ENCODE measurements around the gene ANKRD36B. TPM values are rescaled to one million over a fixed set of nuclear protein-coding genes. Genes with fewer than 3 reads are reported as not detected.
A peak's percentile ranks its signal among the peaks of the same experiment; 100 is the strongest.
"Not testable (repeated sequence)": the region's sequence is repeated elsewhere in the genome, so short reads cannot be mapped to it uniquely, and the experiment has no call there.

The ANKRD36B gene
- 20.3 and 40.2 TPM in 2 replicates for total RNA-seq

- DNase-seq (ENCODE audit: low read depth) = peak; percentile 60
- peak within 1 kb of the TSS; percentile 69 for H3K4me3 ChIP-seq (ENCODE audit: low read depth, low read length)
Observed at GRCh38 chr2:97589598-97590510, at the start of gene ANKRD36B. ANKRD36B (minus strand) TSS chr2:97589877; CDS start chr2:97589685, 192 bp downstream.

GRCh38 chr2:97626049-97626430 lies 36.4 kb upstream of the ANKRD36B start:
- not testable (repeated sequence) for H3K4me3 ChIP-seq (ENCODE audit: low read depth, low read length); DNase-seq (ENCODE audit: low read depth)

- DNase-seq (ENCODE audit: low read depth); H3K4me3 ChIP-seq (ENCODE audit: low read depth, low read length): not testable (repeated sequence)
Observed at GRCh38 chr2:97625354-97626048, 35.8 kb upstream of the ANKRD36B start.

- not testable (repeated sequence) for DNase-seq (ENCODE audit: low read depth); H3K4me3 ChIP-seq (ENCODE audit: low read depth, low read length)
Observed at GRCh38 chr2:97622976-97623375, 33.3 kb upstream of the ANKRD36B start.

GRCh38 chr2:97620492-97620891 lies 30.8 kb upstream of the ANKRD36B start:
- H3K4me3 ChIP-seq (ENCODE audit: low read depth, low read length); DNase-seq (ENCODE audit: low read depth): not testable (repeated sequence)

DNA sequence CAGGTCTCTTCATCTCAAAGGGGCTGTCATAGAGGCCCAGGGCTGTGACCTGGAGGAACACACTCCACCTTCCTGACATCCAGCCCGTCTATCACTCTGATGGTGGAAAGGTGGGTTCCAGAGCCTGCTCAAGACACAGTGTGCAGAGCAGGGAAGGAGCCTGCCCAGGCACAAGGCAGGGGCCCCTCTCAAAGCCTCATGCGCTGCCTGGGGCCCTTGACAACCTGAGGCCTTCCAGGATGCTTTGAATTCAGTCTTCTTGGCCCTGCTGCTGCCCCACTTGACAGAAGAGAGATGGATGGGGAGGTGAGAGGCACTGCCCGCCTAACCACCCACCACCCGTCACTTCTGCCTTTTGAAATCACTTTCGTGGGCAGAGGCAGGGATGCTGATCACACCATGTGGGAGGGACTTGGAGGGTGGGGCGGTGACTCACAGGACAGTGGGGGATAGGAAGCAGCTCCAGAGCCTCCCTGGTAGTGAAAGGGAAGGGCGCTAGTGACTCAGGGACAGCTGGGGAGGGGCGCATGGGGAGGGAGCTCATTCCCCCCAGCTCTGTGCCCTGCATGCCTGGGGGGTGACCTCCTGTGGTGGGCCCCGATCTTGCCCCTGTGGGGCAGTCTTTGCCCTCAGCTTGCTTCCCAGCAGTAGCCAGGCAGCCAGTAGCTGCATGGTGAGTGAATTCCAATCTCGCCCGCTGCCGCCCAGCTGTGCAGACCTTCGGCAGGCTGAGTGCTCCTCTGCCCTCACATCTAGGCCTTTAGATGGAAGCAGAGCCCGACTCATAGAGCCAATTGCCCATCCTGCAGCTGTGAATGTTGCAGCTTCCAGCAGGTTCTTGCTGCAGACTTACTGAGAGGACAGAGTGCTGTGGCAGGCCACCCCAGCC lies 29.5 kb upstream of the ANKRD36B start:
- DNase-seq (ENCODE audit: low read depth); H3K4me3 ChIP-seq (ENCODE audit: low read depth, low read length): not testable (repeated sequence)

GRCh38 chr2:97617911-97618310 lies 28.2 kb upstream of the ANKRD36B start:
- DNase-seq (ENCODE audit: low read depth) = no peak
- no peak overlapping the region for H3K4me3 ChIP-seq (ENCODE audit: low read depth, low read length)
- TF ChIP-seq, protein P1, sequence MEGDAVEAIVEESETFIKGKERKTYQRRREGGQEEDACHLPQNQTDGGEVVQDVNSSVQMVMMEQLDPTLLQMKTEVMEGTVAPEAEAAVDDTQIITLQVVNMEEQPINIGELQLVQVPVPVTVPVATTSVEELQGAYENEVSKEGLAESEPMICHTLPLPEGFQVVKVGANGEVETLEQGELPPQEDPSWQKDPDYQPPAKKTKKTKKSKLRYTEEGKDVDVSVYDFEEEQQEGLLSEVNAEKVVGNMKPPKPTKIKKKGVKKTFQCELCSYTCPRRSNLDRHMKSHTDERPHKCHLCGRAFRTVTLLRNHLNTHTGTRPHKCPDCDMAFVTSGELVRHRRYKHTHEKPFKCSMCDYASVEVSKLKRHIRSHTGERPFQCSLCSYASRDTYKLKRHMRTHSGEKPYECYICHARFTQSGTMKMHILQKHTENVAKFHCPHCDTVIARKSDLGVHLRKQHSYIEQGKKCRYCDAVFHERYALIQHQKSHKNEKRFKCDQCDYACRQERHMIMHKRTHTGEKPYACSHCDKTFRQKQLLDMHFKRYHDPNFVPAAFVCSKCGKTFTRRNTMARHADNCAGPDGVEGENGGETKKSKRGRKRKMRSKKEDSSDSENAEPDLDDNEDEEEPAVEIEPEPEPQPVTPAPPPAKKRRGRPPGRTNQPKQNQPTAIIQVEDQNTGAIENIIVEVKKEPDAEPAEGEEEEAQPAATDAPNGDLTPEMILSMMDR (IDR thresholded peaks at IDR 0.05; ENCODE audit: insufficient read depth, low read depth, low read length) = no peak

GRCh38 chr2:97615746-97616145 lies 26.1 kb upstream of the ANKRD36B start:
- not testable (repeated sequence) for H3K4me3 ChIP-seq (ENCODE audit: low read depth, low read length); DNase-seq (ENCODE audit: low read depth)

DNA sequence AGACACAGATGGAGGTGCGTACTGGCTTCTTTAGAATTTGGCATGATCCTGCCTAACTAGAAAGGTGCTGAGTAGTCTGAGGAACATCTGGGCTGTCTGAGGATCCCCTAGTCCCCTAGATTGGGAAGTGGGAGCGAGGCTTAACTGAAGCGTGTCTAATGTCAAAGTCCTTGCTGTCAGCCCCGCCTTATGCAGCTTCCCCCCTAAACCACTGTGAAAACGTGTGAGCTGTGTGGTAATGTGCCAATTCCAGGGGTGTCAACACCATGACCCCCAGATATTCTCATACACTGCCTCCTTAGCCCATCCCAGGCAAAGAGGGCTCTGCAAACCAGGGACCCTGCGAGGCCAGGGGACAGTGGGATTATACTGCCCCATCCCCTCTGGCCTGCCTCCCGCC lies 22.2 kb upstream of the ANKRD36B start:
- H3K4me3 ChIP-seq (ENCODE audit: low read depth, low read length) = not testable (repeated sequence)

GRCh38 chr2:97608745-97609144 lies 19.1 kb upstream of the ANKRD36B start:
- H3K4me3 ChIP-seq (ENCODE audit: low read depth, low read length); DNase-seq (ENCODE audit: low read depth): not testable (repeated sequence)

More for the DNA sequence above, 22.2 kb upstream of the ANKRD36B start:
- DNase-seq (ENCODE audit: low read depth) = not testable (repeated sequence)

DNA sequence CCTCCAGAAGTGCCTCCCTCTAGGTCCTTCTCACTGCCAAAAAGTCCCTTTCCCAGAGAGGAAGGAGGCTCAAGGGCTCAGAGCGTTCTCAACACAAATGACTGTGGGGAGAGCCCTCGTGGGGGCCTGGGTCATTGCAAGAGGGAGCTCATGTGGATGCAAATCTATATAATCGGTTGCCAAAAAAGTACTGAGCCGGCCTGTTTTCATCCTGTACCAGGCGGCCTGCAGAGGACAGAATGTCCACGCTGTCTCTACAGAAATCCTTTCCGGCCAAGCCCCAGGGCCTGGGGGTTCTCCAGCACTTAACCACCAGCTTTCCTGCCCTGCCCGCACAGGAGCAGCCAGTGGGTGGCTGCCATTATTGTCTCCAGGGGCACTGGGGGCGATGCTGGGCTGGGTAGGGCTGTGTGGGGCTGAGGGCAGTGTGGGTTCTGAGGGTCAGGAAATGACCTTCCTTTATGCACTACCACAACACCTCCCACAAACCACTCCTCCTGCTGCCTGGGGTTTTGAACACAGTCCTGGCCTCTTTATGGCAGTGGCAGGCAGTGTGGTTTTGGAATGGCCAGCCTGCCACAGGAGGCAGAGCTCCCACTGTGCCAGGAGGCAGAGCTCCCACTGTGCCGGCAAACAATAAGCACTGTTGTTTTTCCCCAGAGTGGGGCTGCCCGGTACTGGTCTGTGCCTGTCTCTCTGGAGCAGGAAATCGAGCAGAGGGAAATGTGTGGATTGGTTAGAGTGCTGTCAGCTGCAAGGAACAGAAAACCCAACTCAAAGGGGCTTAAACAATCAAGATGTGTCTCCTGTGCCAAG lies 16.1 kb upstream of the ANKRD36B start:
- DNase-seq (ENCODE audit: low read depth); H3K4me3 ChIP-seq (ENCODE audit: low read depth, low read length): not testable (repeated sequence)

GRCh38 chr2:97605109-97605508 lies 15.4 kb upstream of the ANKRD36B start:
- DNase-seq (ENCODE audit: low read depth); H3K4me3 ChIP-seq (ENCODE audit: low read depth, low read length): not testable (repeated sequence)

DNA sequence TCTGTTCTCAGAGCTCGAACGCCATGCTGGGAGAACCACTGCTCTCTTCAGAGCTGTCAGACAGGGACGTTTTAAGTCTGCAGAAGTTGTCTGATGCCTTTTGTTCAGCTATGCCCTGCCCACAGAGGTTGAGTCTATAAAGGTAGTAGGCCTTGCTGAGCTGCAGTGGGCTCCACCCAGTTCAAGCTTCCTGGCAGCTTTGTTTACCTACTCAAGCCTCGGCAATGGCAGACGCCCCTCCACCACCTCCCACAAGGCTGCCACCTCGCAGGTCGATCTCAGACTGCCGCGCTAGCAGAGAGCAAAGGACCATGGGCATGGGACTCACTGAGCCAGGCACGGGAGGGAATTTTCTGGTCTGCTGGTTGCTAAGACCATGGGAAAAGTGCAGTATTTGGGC lies 11.9 kb upstream of the ANKRD36B start:
- not testable (repeated sequence) for H3K4me3 ChIP-seq (ENCODE audit: low read depth, low read length); DNase-seq (ENCODE audit: low read depth)

DNA sequence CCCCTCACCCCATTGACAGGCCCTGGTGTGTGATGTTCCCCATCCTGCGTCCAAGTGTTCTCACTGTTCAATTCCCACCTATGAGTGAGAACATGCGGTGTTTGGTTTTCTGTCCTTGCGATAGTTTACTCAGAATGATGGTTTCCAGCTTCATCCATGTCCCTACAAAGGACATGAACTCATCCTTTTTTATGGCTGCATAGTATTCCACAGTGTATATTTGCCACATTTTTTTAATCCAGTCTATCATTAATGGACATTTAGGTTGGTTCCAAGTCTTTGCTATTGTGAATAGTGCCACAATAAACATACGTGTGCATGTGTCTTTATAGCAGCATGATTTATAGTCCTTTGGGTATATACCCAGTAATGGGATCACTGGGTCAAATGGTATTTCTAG lies 6.5 kb upstream of the ANKRD36B start:
- H3K4me3 ChIP-seq (ENCODE audit: low read depth, low read length); DNase-seq (ENCODE audit: low read depth): not testable (repeated sequence)

DNA sequence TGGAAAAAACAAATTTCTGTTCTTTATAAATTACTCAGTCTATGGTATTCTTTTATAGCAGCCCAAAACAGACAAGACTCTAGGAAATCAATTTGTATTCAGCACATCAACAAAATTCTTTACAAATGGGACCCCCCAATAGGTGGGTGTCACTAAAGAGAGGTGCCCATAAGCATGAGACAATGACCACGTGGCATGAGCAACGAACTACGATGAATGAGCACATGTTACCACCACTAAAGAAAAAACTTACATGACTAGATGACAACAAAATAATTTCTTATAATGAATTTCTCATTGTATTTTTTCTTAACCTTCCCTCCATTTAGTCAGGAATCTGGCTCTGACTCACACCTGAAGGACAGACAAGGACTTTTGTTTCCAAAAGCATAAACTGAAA lies 3.8 kb upstream of the ANKRD36B start:
- not testable (repeated sequence) for DNase-seq (ENCODE audit: low read depth); H3K4me3 ChIP-seq (ENCODE audit: low read depth, low read length)

Data from fibroblast of villous mesenchyme (primary cell).